Measurements from ENCODE around the gene CEP104. TPM values are rescaled to one million over a fixed set of nuclear protein-coding genes. Genes with fewer than 3 reads are reported as not detected.

Gene CEP104
- total and polyA plus RNA-seq, 2 experiments from 2014 or later: 20.5 to 32.2 TPM

DNA sequence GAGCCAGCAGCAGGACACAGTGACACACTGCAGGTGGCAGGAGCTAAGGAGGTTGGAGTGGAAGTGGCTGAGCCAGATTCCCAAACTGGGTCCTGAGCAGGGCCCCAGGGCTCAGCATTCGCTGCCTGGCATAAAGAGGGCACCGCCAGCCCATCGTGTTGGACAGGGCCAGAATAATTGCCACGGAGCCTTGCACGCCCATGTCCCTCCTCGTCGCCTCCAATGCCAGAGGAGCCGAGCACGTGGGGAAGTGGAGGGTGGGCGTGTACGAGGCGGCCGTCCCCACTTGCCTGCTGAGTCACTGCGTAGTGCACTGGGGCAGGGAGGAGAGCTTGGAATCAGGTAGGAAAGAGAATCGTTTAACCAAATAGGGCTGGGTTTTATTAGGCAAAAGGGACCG lies 34.6 kb downstream of the CEP104 start:
- Histone ChIP-seq H3K27ac (ENCODE audit: low read depth) (no peak overlapping the region), H3K27me3 (ENCODE audit: insufficient read depth) (no peaks in the 10 kb centered on the region), H3F3A (replicated peaks; ENCODE audit: low read depth) (no peaks in the 10 kb centered on the region), H3K4me3 (no peak overlapping the region), H3K4me1 (ENCODE audit: insufficient read depth) (no peaks in the 10 kb centered on the region), H3K79me2 (replicated peaks; ENCODE audit: insufficient read depth) (no peaks in the 10 kb centered on the region), H3K9me2 (ENCODE audit: insufficient read depth) (no peaks in the 10 kb centered on the region), H3K36me3 (ENCODE audit: insufficient read depth) (no peaks in the 10 kb centered on the region), H4K20me1 (replicated peaks; ENCODE audit: insufficient read depth) (no peaks in the 10 kb centered on the region), H2AFZ (no peak overlapping the region), H3K4me2 (no peak overlapping the region)
- Mint-ChIP-seq H3K36me3 (ENCODE audit: low read depth) (peaks cover 18% of the 10 kb centered on the region), H3K4me3 (no peak overlapping the region), H3K27me3 (ENCODE audit: insufficient read depth, low read depth, poor library complexity) (peaks cover 6% of the 10 kb centered on the region), H3K27ac (peak overlapping the region; percentile 46; the same call in 1 of the 2 replicates), H3K9me3 (no peaks in the 10 kb centered on the region), H3K4me1 (no peaks in the 10 kb centered on the region; the same call in 2 of the 3 replicates)
- TF ChIP-seq, protein P1, sequence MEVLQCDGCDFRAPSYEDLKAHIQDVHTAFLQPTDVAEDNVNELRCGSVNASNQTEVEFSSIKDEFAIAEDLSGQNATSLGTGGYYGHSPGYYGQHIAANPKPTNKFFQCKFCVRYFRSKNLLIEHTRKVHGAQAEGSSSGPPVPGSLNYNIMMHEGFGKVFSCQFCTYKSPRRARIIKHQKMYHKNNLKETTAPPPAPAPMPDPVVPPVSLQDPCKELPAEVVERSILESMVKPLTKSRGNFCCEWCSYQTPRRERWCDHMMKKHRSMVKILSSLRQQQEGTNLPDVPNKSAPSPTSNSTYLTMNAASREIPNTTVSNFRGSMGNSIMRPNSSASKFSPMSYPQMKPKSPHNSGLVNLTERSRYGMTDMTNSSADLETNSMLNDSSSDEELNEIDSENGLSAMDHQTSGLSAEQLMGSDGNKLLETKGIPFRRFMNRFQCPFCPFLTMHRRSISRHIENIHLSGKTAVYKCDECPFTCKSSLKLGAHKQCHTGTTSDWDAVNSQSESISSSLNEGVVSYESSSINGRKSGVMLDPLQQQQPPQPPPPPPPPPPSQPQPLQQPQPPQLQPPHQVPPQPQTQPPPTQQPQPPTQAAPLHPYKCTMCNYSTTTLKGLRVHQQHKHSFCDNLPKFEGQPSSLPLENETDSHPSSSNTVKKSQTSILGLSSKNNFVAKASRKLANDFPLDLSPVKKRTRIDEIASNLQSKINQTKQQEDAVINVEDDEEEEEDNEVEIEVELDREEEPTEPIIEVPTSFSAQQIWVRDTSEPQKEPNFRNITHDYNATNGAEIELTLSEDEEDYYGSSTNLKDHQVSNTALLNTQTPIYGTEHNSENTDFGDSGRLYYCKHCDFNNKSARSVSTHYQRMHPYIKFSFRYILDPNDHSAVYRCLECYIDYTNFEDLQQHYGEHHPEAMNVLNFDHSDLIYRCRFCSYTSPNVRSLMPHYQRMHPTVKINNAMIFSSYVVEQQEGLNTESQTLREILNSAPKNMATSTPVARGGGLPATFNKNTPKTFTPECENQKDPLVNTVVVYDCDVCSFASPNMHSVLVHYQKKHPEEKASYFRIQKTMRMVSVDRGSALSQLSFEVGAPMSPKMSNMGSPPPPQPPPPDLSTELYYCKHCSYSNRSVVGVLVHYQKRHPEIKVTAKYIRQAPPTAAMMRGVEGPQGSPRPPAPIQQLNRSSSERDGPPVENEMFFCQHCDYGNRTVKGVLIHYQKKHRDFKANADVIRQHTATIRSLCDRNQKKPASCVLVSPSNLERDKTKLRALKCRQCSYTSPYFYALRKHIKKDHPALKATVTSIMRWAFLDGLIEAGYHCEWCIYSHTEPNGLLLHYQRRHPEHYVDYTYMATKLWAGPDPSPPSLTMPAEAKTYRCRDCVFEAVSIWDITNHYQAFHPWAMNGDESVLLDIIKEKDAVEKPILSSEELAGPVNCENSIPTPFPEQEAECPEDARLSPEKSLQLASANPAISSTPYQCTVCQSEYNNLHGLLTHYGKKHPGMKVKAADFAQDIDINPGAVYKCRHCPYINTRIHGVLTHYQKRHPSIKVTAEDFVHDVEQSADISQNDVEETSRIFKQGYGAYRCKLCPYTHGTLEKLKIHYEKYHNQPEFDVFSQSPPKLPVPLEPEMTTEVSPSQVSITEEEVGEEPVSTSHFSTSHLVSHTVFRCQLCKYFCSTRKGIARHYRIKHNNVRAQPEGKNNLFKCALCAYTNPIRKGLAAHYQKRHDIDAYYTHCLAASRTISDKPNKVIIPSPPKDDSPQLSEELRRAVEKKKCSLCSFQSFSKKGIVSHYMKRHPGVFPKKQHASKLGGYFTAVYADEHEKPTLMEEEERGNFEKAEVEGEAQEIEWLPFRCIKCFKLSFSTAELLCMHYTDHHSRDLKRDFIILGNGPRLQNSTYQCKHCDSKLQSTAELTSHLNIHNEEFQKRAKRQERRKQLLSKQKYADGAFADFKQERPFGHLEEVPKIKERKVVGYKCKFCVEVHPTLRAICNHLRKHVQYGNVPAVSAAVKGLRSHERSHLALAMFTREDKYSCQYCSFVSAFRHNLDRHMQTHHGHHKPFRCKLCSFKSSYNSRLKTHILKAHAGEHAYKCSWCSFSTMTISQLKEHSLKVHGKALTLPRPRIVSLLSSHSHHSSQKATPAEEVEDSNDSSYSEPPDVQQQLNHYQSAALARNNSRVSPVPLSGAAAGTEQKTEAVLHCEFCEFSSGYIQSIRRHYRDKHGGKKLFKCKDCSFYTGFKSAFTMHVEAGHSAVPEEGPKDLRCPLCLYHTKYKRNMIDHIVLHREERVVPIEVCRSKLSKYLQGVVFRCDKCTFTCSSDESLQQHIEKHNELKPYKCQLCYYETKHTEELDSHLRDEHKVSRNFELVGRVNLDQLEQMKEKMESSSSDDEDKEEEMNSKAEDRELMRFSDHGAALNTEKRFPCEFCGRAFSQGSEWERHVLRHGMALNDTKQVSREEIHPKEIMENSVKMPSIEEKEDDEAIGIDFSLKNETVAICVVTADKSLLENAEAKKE (CRISPR knock-in tag; IDR thresholded peaks at IDR 0.05): no peak
- TF ChIP-seq STAT1 (IDR thresholded peaks at IDR 0.05; ENCODE audit: unreplicated experiment): no peak
- no peak for TF ChIP-seq EZH2 (IDR thresholded peaks at IDR 0.05; ENCODE audit: low read depth, unreplicated experiment)
- no peak for TF ChIP-seq NANOG (IDR thresholded peaks at IDR 0.05; ENCODE audit: borderline replicate concordance)
- TF ChIP-seq JUNB (IDR thresholded peaks at IDR 0.05; ENCODE audit: unreplicated experiment): no peak
- TF ChIP-seq, protein P2, sequence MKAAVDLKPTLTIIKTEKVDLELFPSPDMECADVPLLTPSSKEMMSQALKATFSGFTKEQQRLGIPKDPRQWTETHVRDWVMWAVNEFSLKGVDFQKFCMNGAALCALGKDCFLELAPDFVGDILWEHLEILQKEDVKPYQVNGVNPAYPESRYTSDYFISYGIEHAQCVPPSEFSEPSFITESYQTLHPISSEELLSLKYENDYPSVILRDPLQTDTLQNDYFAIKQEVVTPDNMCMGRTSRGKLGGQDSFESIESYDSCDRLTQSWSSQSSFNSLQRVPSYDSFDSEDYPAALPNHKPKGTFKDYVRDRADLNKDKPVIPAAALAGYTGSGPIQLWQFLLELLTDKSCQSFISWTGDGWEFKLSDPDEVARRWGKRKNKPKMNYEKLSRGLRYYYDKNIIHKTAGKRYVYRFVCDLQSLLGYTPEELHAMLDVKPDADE (IDR thresholded peaks at IDR 0.05): no peak
- TF ChIP-seq, protein P3, sequence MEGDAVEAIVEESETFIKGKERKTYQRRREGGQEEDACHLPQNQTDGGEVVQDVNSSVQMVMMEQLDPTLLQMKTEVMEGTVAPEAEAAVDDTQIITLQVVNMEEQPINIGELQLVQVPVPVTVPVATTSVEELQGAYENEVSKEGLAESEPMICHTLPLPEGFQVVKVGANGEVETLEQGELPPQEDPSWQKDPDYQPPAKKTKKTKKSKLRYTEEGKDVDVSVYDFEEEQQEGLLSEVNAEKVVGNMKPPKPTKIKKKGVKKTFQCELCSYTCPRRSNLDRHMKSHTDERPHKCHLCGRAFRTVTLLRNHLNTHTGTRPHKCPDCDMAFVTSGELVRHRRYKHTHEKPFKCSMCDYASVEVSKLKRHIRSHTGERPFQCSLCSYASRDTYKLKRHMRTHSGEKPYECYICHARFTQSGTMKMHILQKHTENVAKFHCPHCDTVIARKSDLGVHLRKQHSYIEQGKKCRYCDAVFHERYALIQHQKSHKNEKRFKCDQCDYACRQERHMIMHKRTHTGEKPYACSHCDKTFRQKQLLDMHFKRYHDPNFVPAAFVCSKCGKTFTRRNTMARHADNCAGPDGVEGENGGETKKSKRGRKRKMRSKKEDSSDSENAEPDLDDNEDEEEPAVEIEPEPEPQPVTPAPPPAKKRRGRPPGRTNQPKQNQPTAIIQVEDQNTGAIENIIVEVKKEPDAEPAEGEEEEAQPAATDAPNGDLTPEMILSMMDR (conservative IDR thresholded peaks at IDR 0.05; ENCODE audit: low read depth in 2 of 2): no peak
- no peak for TF ChIP-seq POLR2AphosphoS5 (IDR thresholded peaks at IDR 0.05; ENCODE audit: low read depth)
- TF ChIP-seq EZH2phosphoT487 (IDR thresholded peaks at IDR 0.05; ENCODE audit: unreplicated experiment): no peak
- TF ChIP-seq, protein P4, sequence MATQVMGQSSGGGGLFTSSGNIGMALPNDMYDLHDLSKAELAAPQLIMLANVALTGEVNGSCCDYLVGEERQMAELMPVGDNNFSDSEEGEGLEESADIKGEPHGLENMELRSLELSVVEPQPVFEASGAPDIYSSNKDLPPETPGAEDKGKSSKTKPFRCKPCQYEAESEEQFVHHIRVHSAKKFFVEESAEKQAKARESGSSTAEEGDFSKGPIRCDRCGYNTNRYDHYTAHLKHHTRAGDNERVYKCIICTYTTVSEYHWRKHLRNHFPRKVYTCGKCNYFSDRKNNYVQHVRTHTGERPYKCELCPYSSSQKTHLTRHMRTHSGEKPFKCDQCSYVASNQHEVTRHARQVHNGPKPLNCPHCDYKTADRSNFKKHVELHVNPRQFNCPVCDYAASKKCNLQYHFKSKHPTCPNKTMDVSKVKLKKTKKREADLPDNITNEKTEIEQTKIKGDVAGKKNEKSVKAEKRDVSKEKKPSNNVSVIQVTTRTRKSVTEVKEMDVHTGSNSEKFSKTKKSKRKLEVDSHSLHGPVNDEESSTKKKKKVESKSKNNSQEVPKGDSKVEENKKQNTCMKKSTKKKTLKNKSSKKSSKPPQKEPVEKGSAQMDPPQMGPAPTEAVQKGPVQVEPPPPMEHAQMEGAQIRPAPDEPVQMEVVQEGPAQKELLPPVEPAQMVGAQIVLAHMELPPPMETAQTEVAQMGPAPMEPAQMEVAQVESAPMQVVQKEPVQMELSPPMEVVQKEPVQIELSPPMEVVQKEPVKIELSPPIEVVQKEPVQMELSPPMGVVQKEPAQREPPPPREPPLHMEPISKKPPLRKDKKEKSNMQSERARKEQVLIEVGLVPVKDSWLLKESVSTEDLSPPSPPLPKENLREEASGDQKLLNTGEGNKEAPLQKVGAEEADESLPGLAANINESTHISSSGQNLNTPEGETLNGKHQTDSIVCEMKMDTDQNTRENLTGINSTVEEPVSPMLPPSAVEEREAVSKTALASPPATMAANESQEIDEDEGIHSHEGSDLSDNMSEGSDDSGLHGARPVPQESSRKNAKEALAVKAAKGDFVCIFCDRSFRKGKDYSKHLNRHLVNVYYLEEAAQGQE (IDR thresholded peaks at IDR 0.05; ENCODE audit: unreplicated experiment): no peak
- DNase-seq (ENCODE audit: low spot score) (no peak), ATAC-seq (no peak)

Measured in GM23338 (cell line).